Gastroesophageal sphincter (tissue), 3 donors: ENCODE data around the gene GHRH.

Experiments used
- EP300 ChIP-seq: sonication (generic); formaldehyde crosslinking; IDR thresholded peaks from one replicate; pipeline ENCODE4 v1.6.1; 2017; ENCODE audit warnings: antibody characterized with exemption, mild to moderate bottlenecking
- POLR2A ChIP-seq, 2 donors: fragments of 450-650 bp; IDR thresholded peaks; one replicate each; pipeline ENCODE4 v1.6.1; 2017; ENCODE audit warnings: antibody characterized with exemption in 2 of 2, mild to moderate bottlenecking in 2 of 2, moderate library complexity in 1 of 2
- POLR2AphosphoS5 ChIP-seq: sonication (generic); formaldehyde crosslinking; IDR thresholded peaks from one replicate; pipeline ENCODE4 v1.6.1; 2017; ENCODE audit warnings: antibody characterized with exemption
- TF ChIP-seq, protein P1 (sequence below), 4 experiments: fragments of 200-600 bp in 2 of 4; fragments of 450-650 bp in 2 of 4; sonication (generic) in 1 of 4; IDR thresholded peaks; one replicate each; pipeline ENCODE4 v1.5.1; 2017 to 2019; ENCODE audit warnings: antibody characterized with exemption in 4 of 4, mild to moderate bottlenecking in 2 of 4, moderate library complexity in 2 of 4

DNA sequence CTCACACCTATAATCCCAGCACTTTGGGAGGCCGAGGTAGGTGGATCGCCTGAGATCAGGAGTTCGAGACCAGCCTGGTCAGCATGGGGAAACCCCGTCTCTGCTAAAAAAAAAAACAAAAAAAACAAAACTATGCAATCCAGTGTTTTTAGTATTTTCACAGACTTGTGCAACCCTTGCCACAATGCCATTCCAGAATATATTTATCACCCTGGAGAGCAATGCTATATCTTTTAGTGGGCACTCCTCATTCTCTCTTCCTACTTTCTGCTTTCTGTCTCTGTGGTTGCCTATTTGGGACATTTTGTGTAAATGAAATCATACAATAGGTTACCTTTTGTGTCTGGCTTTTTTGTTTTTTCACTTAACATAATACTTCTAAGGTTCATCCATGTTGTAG lies 43.2 kb downstream of the GHRH start:
- TF ChIP-seq, protein P1, sequence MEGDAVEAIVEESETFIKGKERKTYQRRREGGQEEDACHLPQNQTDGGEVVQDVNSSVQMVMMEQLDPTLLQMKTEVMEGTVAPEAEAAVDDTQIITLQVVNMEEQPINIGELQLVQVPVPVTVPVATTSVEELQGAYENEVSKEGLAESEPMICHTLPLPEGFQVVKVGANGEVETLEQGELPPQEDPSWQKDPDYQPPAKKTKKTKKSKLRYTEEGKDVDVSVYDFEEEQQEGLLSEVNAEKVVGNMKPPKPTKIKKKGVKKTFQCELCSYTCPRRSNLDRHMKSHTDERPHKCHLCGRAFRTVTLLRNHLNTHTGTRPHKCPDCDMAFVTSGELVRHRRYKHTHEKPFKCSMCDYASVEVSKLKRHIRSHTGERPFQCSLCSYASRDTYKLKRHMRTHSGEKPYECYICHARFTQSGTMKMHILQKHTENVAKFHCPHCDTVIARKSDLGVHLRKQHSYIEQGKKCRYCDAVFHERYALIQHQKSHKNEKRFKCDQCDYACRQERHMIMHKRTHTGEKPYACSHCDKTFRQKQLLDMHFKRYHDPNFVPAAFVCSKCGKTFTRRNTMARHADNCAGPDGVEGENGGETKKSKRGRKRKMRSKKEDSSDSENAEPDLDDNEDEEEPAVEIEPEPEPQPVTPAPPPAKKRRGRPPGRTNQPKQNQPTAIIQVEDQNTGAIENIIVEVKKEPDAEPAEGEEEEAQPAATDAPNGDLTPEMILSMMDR (IDR thresholded peaks at IDR 0.05), result no peak
- no peak for TF ChIP-seq POLR2A (IDR thresholded peaks at IDR 0.05)
- TF ChIP-seq POLR2AphosphoS5, result no peak
- TF ChIP-seq EP300, result no peak
